ENCODE measurements around the gene SLX4IP. TPM values are rescaled to one million over a fixed set of nuclear protein-coding genes. Genes with fewer than 3 reads are reported as not detected.

SLX4IP gene
- polyA plus RNA-seq, 6 donors from 2014 or later = 1.7 to 3.5 (median 2.5) TPM

- no peak for ATAC-seq (ENCODE audit: low read depth in 2 of 2)
- H3K4me1 Mint-ChIP-seq = peaks cover 23 to 38% (median 33%) of the 10 kb centered on the region in 3 donors
- H3K36me3 Mint-ChIP-seq = no peaks in the 10 kb centered on the region
- no peaks in the 10 kb centered on the region for H3K9me3 Mint-ChIP-seq
- no peaks in the 10 kb centered on the region for H3K27me3 Mint-ChIP-seq
- H3K4me3 Mint-ChIP-seq = no peak overlapping the region
- peak overlapping the region in 1 of 6 donors; percentile 16 for H3K27ac Mint-ChIP-seq
- no peak for DNase-seq
Measured at GRCh38 chr20:10478205-10478604, 43.1 kb downstream of the SLX4IP start.

GRCh38 chr20:10478930-10479329 is 43.8 kb downstream of the SLX4IP start:
- ATAC-seq (ENCODE audit: low read depth in 2 of 2) (no peak), DNase-seq (no peak)
- no peak overlapping the region for H3K4me3 Mint-ChIP-seq
- H3K9me3 Mint-ChIP-seq = no peaks in the 10 kb centered on the region
- H3K27ac Mint-ChIP-seq = no peak overlapping the region
- no peaks in the 10 kb centered on the region for H3K36me3 Mint-ChIP-seq
- H3K27me3 Mint-ChIP-seq = no peaks in the 10 kb centered on the region
- peaks cover 23 to 31% (median 29%) of the 10 kb centered on the region in 3 donors for H3K4me1 Mint-ChIP-seq

DNA sequence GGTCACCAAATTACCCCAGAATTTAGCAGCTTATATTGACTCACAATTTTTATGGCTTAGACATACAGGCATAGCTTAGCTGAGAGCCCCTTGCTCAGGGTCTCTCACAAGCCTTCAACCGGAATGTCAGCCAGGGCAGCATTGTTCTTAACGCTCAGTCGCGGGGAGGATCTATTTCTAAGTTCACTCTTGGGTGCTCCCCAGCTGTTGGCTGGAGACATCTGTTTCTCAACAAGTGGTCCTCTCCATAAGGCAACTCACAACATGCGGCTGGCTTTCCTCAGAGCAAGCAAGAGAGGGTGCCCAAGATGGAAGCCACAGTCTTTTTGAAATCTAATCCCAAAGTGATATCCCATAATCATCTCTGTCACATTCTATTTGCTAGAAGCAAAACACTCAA is 46.6 kb downstream of the SLX4IP start:
- H3K36me3 Mint-ChIP-seq = peaks cover 0 to 4% of the 10 kb centered on the region in 2 donors
- peaks cover 6 to 16% (median 9%) of the 10 kb centered on the region in 3 donors for H3K4me1 Mint-ChIP-seq
- DNase-seq (no peak), ATAC-seq (ENCODE audit: low read depth in 2 of 2) (no peak)
- H3K27ac Mint-ChIP-seq = peak overlapping the region in 1 of 6 donors; percentile 17
- H3K4me3 Mint-ChIP-seq = no peak overlapping the region
- H3K9me3 Mint-ChIP-seq = no peaks in the 10 kb centered on the region
- H3K27me3 Mint-ChIP-seq = no peaks in the 10 kb centered on the region

DNA sequence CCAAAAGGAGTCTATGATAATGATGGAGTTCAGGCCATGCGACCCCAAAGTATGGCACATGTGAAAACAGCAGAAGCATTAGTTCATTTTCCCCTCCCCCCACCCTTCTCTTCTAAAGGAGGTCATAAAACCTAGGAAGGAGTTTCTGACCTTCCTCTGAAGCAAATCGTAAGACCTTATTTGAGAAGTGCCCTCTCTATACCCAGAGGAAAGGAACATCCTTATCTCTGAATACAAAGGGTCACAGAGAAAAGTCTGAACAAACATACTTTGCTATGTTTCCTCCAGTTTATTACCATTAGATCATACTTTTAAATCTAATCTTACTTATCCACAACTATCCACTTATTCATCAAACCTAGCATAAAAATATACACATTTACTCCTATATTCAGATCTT is 48.6 kb downstream of the SLX4IP start:
- peaks cover 13 to 32% (median 19%) of the 10 kb centered on the region in 3 donors for H3K4me1 Mint-ChIP-seq
- H3K27ac Mint-ChIP-seq = no peak overlapping the region
- ATAC-seq (ENCODE audit: low read depth in 2 of 2) = no peak
- no peak for DNase-seq
- no peaks in the 10 kb centered on the region for H3K9me3 Mint-ChIP-seq
- H3K36me3 Mint-ChIP-seq = peaks cover 0 to 4% of the 10 kb centered on the region in 2 donors
- no peaks in the 10 kb centered on the region for H3K27me3 Mint-ChIP-seq
- H3K4me3 Mint-ChIP-seq = no peak overlapping the region

DNA sequence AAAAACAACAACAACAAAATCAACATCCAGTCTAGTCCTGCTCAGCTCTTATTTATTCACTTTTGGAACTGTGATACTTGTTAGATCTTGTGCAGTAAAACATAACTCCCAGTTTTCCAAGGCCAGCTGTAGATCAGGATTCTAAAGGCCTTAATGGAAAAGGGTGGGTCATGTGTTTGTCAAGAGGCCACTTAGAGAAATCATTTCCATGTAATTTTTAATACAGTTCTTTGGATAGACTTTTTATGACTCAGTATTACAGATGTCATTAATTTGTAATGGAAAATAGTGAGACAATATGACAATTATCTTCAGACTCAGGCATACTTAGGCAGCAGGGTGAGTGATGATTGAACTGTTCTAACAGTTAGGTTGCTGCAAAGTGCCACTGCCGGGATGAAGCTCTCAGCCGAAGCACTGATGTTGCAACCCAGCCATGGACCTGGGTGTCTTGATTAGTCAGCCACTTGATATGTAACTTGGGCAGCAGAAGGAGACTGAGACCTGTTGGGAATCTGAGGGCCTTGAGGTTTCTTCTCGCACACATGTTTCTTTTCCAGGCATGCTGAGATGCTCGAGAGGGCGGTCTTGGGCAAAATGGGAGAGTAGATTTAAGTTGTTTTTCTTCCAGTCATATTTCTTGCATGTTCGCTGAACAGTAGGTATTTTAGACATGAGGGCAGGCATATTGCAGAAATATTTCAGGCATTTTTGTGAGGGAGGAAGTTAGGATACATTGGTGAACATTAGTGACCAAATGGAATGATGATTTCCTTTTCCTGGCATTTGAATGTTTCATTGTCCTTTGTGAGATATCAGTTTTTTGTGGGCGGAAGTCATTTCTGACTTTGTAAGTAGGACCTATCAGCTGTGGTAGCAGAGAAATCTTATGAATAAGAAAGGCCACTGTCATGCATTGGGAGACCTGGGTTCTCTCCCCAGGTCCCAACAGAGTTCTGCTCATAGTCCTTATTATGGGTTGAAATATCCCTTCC is 52.3 kb downstream of the SLX4IP start:
- Mint-ChIP-seq H3K27me3 (no peaks in the 10 kb centered on the region), H3K4me3 (no peak overlapping the region), H3K27ac (no peak overlapping the region), H3K4me1 (peaks cover 8 to 43% (median 18%) of the 10 kb centered on the region in 3 donors), H3K36me3 (peaks cover 0 to 4% of the 10 kb centered on the region in 2 donors), H3K9me3 (no peaks in the 10 kb centered on the region)
- ATAC-seq (ENCODE audit: low read depth in 2 of 2) (no peak), DNase-seq (no peak)

- Mint-ChIP-seq H3K36me3 (peaks cover 0 to 4% of the 10 kb centered on the region in 2 donors), H3K4me1 (peaks cover 8 to 43% (median 18%) of the 10 kb centered on the region in 3 donors), H3K27ac (no peak overlapping the region), H3K4me3 (no peak overlapping the region), H3K27me3 (no peaks in the 10 kb centered on the region), H3K9me3 (peaks cover 0 to 4% (median 0%) of the 10 kb centered on the region in 7 donors)
- no peak for DNase-seq
- no peak for ATAC-seq (ENCODE audit: low read depth in 2 of 2)
Measured at GRCh38 chr20:10488534-10488933, 53.4 kb downstream of the SLX4IP start.

DNA sequence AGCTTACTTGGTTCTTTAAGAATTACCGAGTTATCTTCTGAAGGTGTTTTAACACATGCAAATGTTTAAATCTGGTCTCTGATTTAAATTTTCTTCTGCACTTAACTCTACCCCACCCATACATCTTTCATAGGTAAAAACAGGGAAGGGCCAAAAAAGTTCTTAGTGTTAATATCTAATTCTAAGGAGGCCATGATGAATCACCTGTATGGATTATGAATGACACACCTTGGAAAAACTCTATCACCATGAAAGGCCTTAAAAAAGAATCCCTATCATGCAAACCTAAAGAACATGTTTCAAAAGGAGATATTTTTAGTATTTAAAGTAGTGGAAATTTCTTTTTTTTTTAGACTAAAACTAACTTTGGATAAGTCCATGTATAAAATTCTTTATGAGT is 54.7 kb downstream of the SLX4IP start:
- peaks cover 0 to under 1% of the 10 kb centered on the region in 2 donors for H3K36me3 Mint-ChIP-seq
- no peak for DNase-seq
- no peak overlapping the region for H3K4me3 Mint-ChIP-seq
- peaks cover 0 to 4% (median 0%) of the 10 kb centered on the region in 7 donors for H3K9me3 Mint-ChIP-seq
- H3K4me1 Mint-ChIP-seq = peaks cover 9 to 41% (median 23%) of the 10 kb centered on the region in 3 donors
- H3K27me3 Mint-ChIP-seq = no peaks in the 10 kb centered on the region
- ATAC-seq (ENCODE audit: low read depth in 2 of 2) = no peak
- no peak overlapping the region for H3K27ac Mint-ChIP-seq

- Mint-ChIP-seq H3K36me3 (no peaks in the 10 kb centered on the region), H3K27me3 (no peaks in the 10 kb centered on the region), H3K9me3 (peaks cover 0 to 4% (median 0%) of the 10 kb centered on the region in 7 donors), H3K4me3 (no peak overlapping the region), H3K4me1 (peaks cover 8 to 41% (median 27%) of the 10 kb centered on the region in 3 donors), H3K27ac (peak overlapping the region in 1 of 6 donors; percentile 35)
- ATAC-seq (ENCODE audit: low read depth in 2 of 2) (no peak), DNase-seq (no peak)
Measured at GRCh38 chr20:10490257-10490656, 55.2 kb downstream of the SLX4IP start.

DNA sequence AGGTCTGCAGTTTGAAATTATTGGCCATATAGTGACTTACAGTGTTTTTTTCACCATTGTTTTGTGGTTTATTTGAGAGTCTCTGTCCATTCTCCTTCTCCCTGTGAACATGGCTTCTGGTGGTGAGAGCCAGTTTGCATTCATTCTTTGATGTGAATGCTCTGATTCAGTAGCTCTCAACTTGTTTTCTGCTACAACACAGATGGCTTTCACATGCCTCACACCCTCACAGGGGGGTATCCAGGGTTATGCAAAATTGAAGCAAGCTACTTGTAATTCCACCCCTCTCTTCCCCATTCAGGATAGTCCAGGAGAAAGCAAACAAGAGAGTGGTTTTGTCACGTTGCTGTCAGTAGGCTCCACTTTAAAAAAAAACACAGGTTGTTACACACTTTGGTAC is 55.6 kb downstream of the SLX4IP start:
- H3K27ac Mint-ChIP-seq = peak overlapping the region in 1 of 6 donors; percentile 35
- peaks cover 8 to 37% (median 28%) of the 10 kb centered on the region in 3 donors for H3K4me1 Mint-ChIP-seq
- ATAC-seq (ENCODE audit: low read depth in 2 of 2) (no peak), DNase-seq (no peak)
- no peaks in the 10 kb centered on the region for H3K36me3 Mint-ChIP-seq
- no peak overlapping the region for H3K4me3 Mint-ChIP-seq
- H3K27me3 Mint-ChIP-seq = no peaks in the 10 kb centered on the region
- H3K9me3 Mint-ChIP-seq = peaks cover 0 to 4% (median 0%) of the 10 kb centered on the region in 7 donors

GRCh38 chr20:10492065-10492464 is 57.0 kb downstream of the SLX4IP start:
- Mint-ChIP-seq H3K4me3 (no peak overlapping the region), H3K27me3 (no peaks in the 10 kb centered on the region), H3K4me1 (peaks cover 8 to 32% (median 30%) of the 10 kb centered on the region in 3 donors), H3K9me3 (peaks cover 0 to 4% (median 0%) of the 10 kb centered on the region in 7 donors), H3K36me3 (no peaks in the 10 kb centered on the region), H3K27ac (peak overlapping the region in 1 of 6 donors; percentile 38)
- no peak for DNase-seq
- no peak for ATAC-seq (ENCODE audit: low read depth in 2 of 2)

DNA sequence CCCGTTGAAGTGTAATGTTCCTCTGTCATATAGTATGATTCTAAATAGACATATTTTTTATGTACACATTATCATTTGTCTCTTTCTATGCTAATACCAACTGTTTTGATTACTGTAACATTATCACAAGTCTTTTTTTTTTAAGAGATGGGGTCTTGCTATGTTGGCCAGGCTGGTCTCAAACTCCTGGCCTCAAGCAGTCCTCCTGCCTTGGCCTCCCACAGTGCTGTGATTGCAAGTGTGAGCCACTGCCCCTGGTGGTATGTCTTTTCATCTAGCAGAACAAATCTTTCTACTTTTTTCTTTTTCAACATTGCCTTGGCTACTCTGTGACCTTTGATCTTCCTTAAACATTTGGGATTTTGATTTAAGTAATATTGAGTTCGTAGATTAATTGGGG is 57.7 kb downstream of the SLX4IP start:
- Mint-ChIP-seq H3K27me3 (no peaks in the 10 kb centered on the region), H3K36me3 (no peaks in the 10 kb centered on the region)

GRCh38 chr20:10495173-10495572 is 60.1 kb downstream of the SLX4IP start:
- peaks cover 0 to 4% (median 0%) of the 10 kb centered on the region in 7 donors for H3K9me3 Mint-ChIP-seq
- no peaks in the 10 kb centered on the region for H3K27me3 Mint-ChIP-seq
- no peak overlapping the region for H3K4me3 Mint-ChIP-seq
- DNase-seq = no peak
- H3K4me1 Mint-ChIP-seq = peaks cover 17 to 28% (median 20%) of the 10 kb centered on the region in 3 donors
- no peaks in the 10 kb centered on the region for H3K36me3 Mint-ChIP-seq
- H3K27ac Mint-ChIP-seq = no peak overlapping the region
- ATAC-seq (ENCODE audit: low read depth in 2 of 2) = no peak

More for the DNA sequence above, 57.7 kb downstream of the SLX4IP start:
- Mint-ChIP-seq H3K27ac (no peak overlapping the region), H3K4me3 (no peak overlapping the region), H3K9me3 (peaks cover 0 to 4% (median 0%) of the 10 kb centered on the region in 7 donors), H3K4me1 (peaks cover 12 to 32% (median 23%) of the 10 kb centered on the region in 3 donors)
- ATAC-seq (ENCODE audit: low read depth in 2 of 2) = no peak
- no peak for DNase-seq

- Mint-ChIP-seq H3K27me3 (no peaks in the 10 kb centered on the region), H3K9me3 (peaks cover 0 to 4% (median 0%) of the 10 kb centered on the region in 7 donors), H3K27ac (no peak overlapping the region), H3K4me1 (peaks cover 24 to 31% (median 28%) of the 10 kb centered on the region in 3 donors), H3K36me3 (no peaks in the 10 kb centered on the region), H3K4me3 (no peak overlapping the region)
- ATAC-seq (ENCODE audit: low read depth in 2 of 2) (no peak), DNase-seq (no peak)
Measured at GRCh38 chr20:10496465-10496864, 61.4 kb downstream of the SLX4IP start.

DNA sequence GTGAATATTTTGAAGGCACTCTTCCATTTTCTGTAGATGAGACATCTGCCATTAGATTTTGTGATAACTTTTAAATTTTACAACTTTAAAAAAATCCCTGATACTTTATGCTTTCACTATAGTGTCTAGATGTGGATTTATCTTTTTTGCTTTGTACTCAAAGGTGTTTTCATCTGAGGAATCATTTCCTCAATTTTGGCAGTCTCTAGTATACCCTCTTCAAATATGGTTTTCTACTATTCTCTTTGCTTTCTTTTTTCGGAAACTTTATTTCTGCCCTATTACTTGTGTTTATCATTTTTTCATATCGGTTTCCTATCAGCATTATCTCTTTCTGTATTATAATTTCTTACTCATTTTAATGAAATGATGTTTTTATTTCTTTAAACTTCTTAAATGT is 62.2 kb downstream of the SLX4IP start:
- ATAC-seq (ENCODE audit: low read depth in 2 of 2) = no peak
- Mint-ChIP-seq H3K4me3 (no peak overlapping the region), H3K27ac (no peak overlapping the region), H3K9me3 (peaks cover 0 to 4% (median 0%) of the 10 kb centered on the region in 7 donors), H3K4me1 (peaks cover 26 to 39% (median 36%) of the 10 kb centered on the region in 3 donors), H3K36me3 (no peaks in the 10 kb centered on the region), H3K27me3 (no peaks in the 10 kb centered on the region)
- DNase-seq = no peak

Measured in naive B cell (primary cell).